ENCODE data around the gene TSHZ2. TPM values are rescaled to one million over a fixed set of nuclear protein-coding genes. Genes with fewer than 3 reads are reported as not detected.

The TSHZ2 gene
- total RNA-seq, 2 experiments from 2014 or later: 0.38 to 0.54 TPM

GRCh38 chr20:53488775-53489272 lies 516.7 kb downstream of the TSHZ2 start:
- Mint-ChIP-seq H3K27ac (no peak overlapping the region), H3K4me3 (no peak overlapping the region), H3K36me3 (ENCODE audit: low read depth) (no peaks in the 10 kb centered on the region), H3K27me3 (no peaks in the 10 kb centered on the region), H3K9me3 (no peaks in the 10 kb centered on the region), H3K4me1 (ENCODE audit: low read depth) (peaks cover 22% of the 10 kb centered on the region)
- POLR2A ChIA-PET: no interaction called here
- no peak for TF ChIP-seq CTCF (IDR thresholded peaks at IDR 0.05)
- ATAC-seq (no peak), DNase-seq (no peak)
- intact Hi-C loops (cut with micrococcal nuclease): no loop called here
- CTCF ChIA-PET: no interaction called here

- Mint-ChIP-seq H3K9me3 (no peaks in the 10 kb centered on the region), H3K4me3 (no peak overlapping the region), H3K27me3 (no peaks in the 10 kb centered on the region), H3K27ac (no peak overlapping the region), H3K4me1 (ENCODE audit: low read depth) (peaks cover 22% of the 10 kb centered on the region), H3K36me3 (ENCODE audit: low read depth) (no peaks in the 10 kb centered on the region)
- DNase-seq (no peak), ATAC-seq (no peak)
- intact Hi-C loops (cut with micrococcal nuclease): no loop called here
- TF ChIP-seq CTCF (IDR thresholded peaks at IDR 0.05): no peak
- ChIA-PET POLR2A (no interaction called here), CTCF (no interaction called here)
Measured at GRCh38 chr20:53489528-53489927, 517.4 kb downstream of the TSHZ2 start.

DNA sequence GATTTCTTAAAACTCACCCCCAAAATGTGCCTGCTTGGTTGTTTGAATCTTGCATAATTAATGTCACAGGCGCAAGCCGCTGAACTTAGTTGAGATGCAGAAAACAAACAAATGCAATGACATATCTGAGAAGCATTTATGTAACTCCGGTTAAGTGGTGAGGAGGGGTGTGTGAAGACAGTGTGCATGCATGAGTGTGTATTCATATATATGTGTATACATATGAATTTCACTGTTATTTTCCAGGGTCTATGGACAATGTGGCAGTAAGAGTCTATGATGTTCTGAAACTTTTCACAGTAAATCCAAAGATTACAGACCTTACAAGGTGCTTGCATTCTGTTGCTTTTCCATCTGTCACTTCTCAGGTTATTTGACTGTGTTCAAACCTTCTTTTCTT lies 518.5 kb downstream of the TSHZ2 start:
- H3K9me3 Mint-ChIP-seq: no peaks in the 10 kb centered on the region
- H3K36me3 Mint-ChIP-seq (ENCODE audit: low read depth): no peaks in the 10 kb centered on the region
- no peak for TF ChIP-seq CTCF (IDR thresholded peaks at IDR 0.05)
- intact Hi-C loops (cut with micrococcal nuclease): no loop called here
- POLR2A ChIA-PET: no interaction called here
- DNase-seq: no peak
- no peak for ATAC-seq
- no peak overlapping the region for H3K27ac Mint-ChIP-seq
- no peak overlapping the region for H3K4me3 Mint-ChIP-seq
- H3K27me3 Mint-ChIP-seq: no peaks in the 10 kb centered on the region
- H3K4me1 Mint-ChIP-seq (ENCODE audit: low read depth): peaks cover 22% of the 10 kb centered on the region
- CTCF ChIA-PET: no interaction called here

- H3K36me3 Mint-ChIP-seq (ENCODE audit: low read depth): no peaks in the 10 kb centered on the region
- no peaks in the 10 kb centered on the region for H3K27me3 Mint-ChIP-seq
- H3K4me3 Mint-ChIP-seq: no peak overlapping the region
- H3K9me3 Mint-ChIP-seq: no peaks in the 10 kb centered on the region
- no peak for DNase-seq
- no peak for TF ChIP-seq CTCF (IDR thresholded peaks at IDR 0.05)
- H3K4me1 Mint-ChIP-seq (ENCODE audit: low read depth): peaks cover 22% of the 10 kb centered on the region
- CTCF ChIA-PET: no interaction called here
- no peak for ATAC-seq
- intact Hi-C loops (cut with micrococcal nuclease): no loop called here
- POLR2A ChIA-PET: no interaction called here
- H3K27ac Mint-ChIP-seq: no peak overlapping the region
Measured at GRCh38 chr20:53491462-53491861, 519.3 kb downstream of the TSHZ2 start.

DNA sequence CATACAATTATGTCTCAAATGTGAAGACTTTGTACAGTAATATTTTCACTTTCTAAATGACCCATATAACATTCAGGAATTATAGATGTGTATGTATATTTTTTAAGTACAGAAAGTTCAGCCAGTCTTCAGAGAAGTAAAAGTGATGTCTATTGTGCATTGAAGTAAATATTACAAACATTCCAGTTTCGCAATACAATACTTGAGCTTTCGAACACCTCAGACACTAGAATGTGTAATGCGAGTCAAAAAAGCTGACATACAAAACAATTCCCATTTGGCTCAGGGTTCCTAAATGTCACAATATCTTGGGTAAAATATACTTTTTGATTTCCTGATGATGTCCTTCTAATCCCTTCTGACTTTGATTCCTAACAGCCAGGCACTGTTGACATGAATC lies 520.1 kb downstream of the TSHZ2 start:
- ChIA-PET POLR2A (no interaction called here), CTCF (no interaction called here)
- no peak for DNase-seq
- TF ChIP-seq CTCF (IDR thresholded peaks at IDR 0.05): no peak
- Mint-ChIP-seq H3K4me1 (ENCODE audit: low read depth) (peaks cover 22% of the 10 kb centered on the region), H3K9me3 (no peaks in the 10 kb centered on the region), H3K27ac (no peak overlapping the region), H3K27me3 (no peaks in the 10 kb centered on the region), H3K4me3 (no peak overlapping the region), H3K36me3 (ENCODE audit: low read depth) (no peaks in the 10 kb centered on the region)
- no peak for ATAC-seq
- intact Hi-C loops (cut with micrococcal nuclease): no loop called here
